ENCODE data around the gene CCDC27. TPM values are rescaled to one million over a fixed set of nuclear protein-coding genes. Genes with fewer than 3 reads are reported as not detected.
A peak's percentile ranks its signal among the peaks of the same experiment; 100 is the strongest.

CCDC27 gene
- total and polyA plus RNA-seq, 2 of the 13 experiments (the other 11 are each of a cell fraction or from before 2014, with no cell fraction given): not detected

DNA sequence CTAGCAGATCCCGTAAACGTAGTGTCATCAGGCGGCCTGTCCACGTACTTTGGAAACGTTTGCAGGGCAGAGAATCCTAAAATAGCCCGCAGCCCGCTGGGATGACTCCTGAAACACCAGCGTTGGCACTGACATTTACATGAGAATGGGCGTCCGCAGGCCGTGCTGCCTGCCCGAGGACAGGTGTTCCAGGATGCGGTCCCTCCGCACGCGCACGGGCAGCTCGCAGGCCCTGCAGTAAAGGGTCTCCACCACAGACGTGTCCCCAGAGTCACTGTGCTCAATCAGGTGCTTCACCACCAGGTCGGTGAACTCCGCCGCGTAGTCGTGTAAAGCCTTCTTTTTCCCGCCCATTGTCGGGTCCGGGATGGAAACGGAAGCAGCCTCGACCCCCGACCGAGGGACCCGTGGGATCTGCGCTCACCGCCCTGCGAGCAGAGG, 5.8 kb upstream of the CCDC27 start (continued):
- TF ChIP-seq LCORL (IDR thresholded peaks at IDR 0.05) (no peak), LCORL (CRISPR knock-in tag; IDR thresholded peaks at IDR 0.05) (no peak), SRY (CRISPR knock-in tag; IDR thresholded peaks at IDR 0.05) (0 out of 2 replicates have a peak, but pooled peaks have one; percentile 48), ZC3H13 (CRISPR knock-in tag; IDR thresholded peaks at IDR 0.05) (0 out of 2 replicates have a peak, but pooled peaks have one; percentile 21), ZNF225 (CRISPR knock-in tag; IDR thresholded peaks at IDR 0.05) (0 out of 2 replicates have a peak, but pooled peaks have one; percentile 9)
- TF ChIP-seq, protein P1, sequence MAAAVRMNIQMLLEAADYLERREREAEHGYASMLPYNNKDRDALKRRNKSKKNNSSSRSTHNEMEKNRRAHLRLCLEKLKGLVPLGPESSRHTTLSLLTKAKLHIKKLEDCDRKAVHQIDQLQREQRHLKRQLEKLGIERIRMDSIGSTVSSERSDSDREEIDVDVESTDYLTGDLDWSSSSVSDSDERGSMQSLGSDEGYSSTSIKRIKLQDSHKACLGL (CRISPR knock-in tag; IDR thresholded peaks at IDR 0.05): 0 out of 2 replicates have a peak, but pooled peaks have one; percentile 2
- TF ChIP-seq, protein P2, sequence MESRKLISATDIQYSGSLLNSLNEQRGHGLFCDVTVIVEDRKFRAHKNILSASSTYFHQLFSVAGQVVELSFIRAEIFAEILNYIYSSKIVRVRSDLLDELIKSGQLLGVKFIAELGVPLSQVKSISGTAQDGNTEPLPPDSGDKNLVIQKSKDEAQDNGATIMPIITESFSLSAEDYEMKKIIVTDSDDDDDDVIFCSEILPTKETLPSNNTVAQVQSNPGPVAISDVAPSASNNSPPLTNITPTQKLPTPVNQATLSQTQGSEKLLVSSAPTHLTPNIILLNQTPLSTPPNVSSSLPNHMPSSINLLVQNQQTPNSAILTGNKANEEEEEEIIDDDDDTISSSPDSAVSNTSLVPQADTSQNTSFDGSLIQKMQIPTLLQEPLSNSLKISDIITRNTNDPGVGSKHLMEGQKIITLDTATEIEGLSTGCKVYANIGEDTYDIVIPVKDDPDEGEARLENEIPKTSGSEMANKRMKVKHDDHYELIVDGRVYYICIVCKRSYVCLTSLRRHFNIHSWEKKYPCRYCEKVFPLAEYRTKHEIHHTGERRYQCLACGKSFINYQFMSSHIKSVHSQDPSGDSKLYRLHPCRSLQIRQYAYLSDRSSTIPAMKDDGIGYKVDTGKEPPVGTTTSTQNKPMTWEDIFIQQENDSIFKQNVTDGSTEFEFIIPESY (CRISPR knock-in tag; IDR thresholded peaks at IDR 0.05): peak; percentile 29; the same call in 1 of the 2 replicates

DNA sequence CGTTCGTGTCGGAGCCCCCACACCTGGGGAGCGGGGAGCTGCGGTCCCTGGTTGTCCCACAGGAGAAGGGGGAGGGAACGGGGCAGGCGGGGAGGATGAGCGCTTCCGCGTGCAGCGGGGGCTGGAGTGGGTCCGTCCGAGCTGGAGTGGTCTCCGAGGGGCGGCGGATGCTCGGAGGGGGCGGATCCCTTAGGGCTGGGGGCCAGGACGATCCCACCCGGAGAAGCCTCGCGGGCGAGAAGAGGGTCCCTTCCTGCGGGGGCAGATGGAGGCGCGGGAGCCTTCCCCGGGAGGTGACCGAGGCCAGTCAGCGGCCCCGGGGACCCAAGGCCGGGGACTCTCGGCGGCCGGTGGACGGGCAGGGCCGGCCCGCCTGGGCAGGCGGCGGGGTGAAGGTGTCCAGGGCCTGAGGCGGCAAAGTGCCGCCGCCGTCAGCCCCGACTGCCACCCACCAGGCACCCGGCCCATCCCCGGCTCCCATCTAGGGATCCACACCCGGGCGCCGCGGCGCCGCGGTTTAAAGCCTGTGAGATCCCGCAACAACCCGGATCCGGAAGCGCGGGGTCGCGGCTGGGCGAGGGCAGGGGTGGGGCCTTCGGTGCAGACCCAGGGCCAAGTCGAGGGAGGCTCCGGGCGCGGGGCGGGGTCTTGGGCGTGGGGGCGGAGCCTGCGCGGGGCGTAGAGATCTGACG, 5.3 kb upstream of the CCDC27 start:
- intact Hi-C loops (cut with micrococcal nuclease; ENCODE audit: unreplicated experiment) (no loop called here), in situ Hi-C loops (cut with HindIII; ENCODE audit: extremely low pct_ligation_motif_present, low pct_unique_long_range_greater_than_20kb) (no loop called here)
- Histone ChIP-seq H3K36me3 (replicated peaks in 1 of 2; ENCODE audit: control insufficient read depth in 1 of 2, insufficient read depth in 2 of 2, low read length in 2 of 2) (peaks cover 0 to 13% of the 10 kb centered on the region in 2 experiments; a peak in 3 of 5 replicates), H3K4me2 (ENCODE audit: low read depth, low read length) (peak overlapping the region; percentile 85), H2AFZ (ENCODE audit: low read length) (no peak overlapping the region), H3K4me3 (replicated peaks in 1 of 3; ENCODE audit: insufficient read depth in 1 of 3, low read depth in 2 of 3, low read length in 3 of 3) (peak overlapping the region; percentile 72 to 96 (median 84)), H3K27ac (ENCODE audit: extremely low read length, insufficient read depth, low read length) (no peak overlapping the region), H3K9ac (ENCODE audit: insufficient read depth, low read depth, low read length) (peak overlapping the region; percentile 78), H3K27me3 (ENCODE audit: control insufficient read depth in 1 of 2, insufficient read depth in 2 of 2, low read length in 2 of 2) (peaks cover 3 to 11% of the 10 kb centered on the region in 2 experiments; a peak in 3 of 5 replicates), H3K79me2 (ENCODE audit: insufficient read depth, low read length) (peaks cover 6% of the 10 kb centered on the region), H3K9me3 (ENCODE audit: low read length) (no peaks in the 10 kb centered on the region), H4K20me1 (ENCODE audit: insufficient read depth, low read length) (no peaks in the 10 kb centered on the region), H3K4me1 (ENCODE audit: insufficient read depth, low read length) (peaks cover 31% of the 10 kb centered on the region)
- FAIRE-seq: no peak
- DNase-seq (ENCODE audit: low spot score): peak; percentile 74
- ATAC-seq: peak; percentile 96
- ChIA-PET POLR2A (no interaction called here), CTCF (ENCODE audit: low intra/inter-chr PET ratio, low total read pairs) (no interaction called here)
- 0% methylated on average over 5 of the region's 73 CpGs for WGBS (ENCODE audit: low lambda C conversion rate)
- no TSS peak for BruUV-seq (replicated peaks)
- TF ChIP-seq, protein P3, sequence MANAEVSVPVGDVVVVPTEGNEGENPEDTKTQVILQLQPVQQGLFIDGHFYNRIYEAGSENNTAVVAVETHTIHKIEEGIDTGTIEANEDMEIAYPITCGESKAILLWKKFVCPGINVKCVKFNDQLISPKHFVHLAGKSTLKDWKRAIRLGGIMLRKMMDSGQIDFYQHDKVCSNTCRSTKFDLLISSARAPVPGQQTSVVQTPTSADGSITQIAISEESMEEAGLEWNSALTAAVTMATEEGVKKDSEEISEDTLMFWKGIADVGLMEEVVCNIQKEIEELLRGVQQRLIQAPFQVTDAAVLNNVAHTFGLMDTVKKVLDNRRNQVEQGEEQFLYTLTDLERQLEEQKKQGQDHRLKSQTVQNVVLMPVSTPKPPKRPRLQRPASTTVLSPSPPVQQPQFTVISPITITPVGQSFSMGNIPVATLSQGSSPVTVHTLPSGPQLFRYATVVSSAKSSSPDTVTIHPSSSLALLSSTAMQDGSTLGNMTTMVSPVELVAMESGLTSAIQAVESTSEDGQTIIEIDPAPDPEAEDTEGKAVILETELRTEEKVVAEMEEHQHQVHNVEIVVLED (CRISPR knock-in tag; IDR thresholded peaks at IDR 0.05; ENCODE audit: borderline replicate concordance): peak; percentile 67; the same call in 1 of the 2 replicates
